SK-N-SH (cell line): ENCODE results near the gene STARD3. TPM values are rescaled to one million over a fixed set of nuclear protein-coding genes. Genes with fewer than 3 reads are reported as not detected.
A peak's percentile ranks its signal among the peaks of the same experiment; 100 is the strongest.

Experiments
- CTCF ChIA-PET: fragments of 300-600, 350-600 bp; formaldehyde crosslinking; extraction: SDS; loops from one replicate; lab custom pipeline; 2021; lab: Yijun Ruan, JAX
- POLR2A ChIA-PET: fragments of 350-600 bp; sonication (Branson Sonifier 250); formaldehyde crosslinking; extraction: SDS; loops from one replicate; lab custom pipeline; 2020; ENCODE audit warnings: antibody characterized with exemption, inconsistent platforms; lab: Yijun Ruan, JAX
- DNase-seq: peaks from one replicate; pipeline ENCODE4 v3.0.0; 2012
- H2AFZ ChIP-seq: fragments of 200-600 bp; sonication (generic); 2 replicates; pipeline ENCODE4 v1.8.1; 2016; ENCODE audit warnings: antibody characterized with exemption, mild to moderate bottlenecking, low read depth
- H3F3A ChIP-seq: fragments of 200-600 bp; sonication (generic); replicated peaks from 2 replicates; pipeline ENCODE3; 2016; ENCODE audit warnings: antibody characterized with exemption, mild to moderate bottlenecking; ENCODE audit not compliant: insufficient read depth
- H3K27ac ChIP-seq, 2 experiments: fragments of 200-500 bp in 1 of 2; fragments of 200-600 bp in 1 of 2; sonication (Bioruptor generic) in 1 of 2; sonication (generic), shearing (Covaris generic) in 1 of 2; 2 replicates each; pipeline versions ENCODE4 v1.5.1 to v1.6.1; 2014 to 2016; ENCODE audit warnings: low read depth in 2 of 2, inconsistent platforms in 1 of 2, low read length in 1 of 2, mild to moderate bottlenecking in 1 of 2, mixed read lengths in 1 of 2
- H3K27me3 ChIP-seq: fragments of 200-600 bp; sonication (generic), shearing (Covaris generic); 2 replicates; pipeline ENCODE4 v1.6.1; 2016; ENCODE audit warnings: mixed run types; ENCODE audit not compliant: insufficient read depth
- H3K36me3 ChIP-seq, 2 experiments: fragments of 200-500 bp in 1 of 2; fragments of 200-600 bp in 1 of 2; sonication (Bioruptor generic) in 1 of 2; sonication (generic) in 1 of 2; replicated peaks in 1 of 2; 2 replicates each; pipeline versions ENCODE3 to v1.5.1; 2014 to 2016; ENCODE audit warnings: low read length in 1 of 2, mild to moderate bottlenecking in 1 of 2; ENCODE audit not compliant: insufficient read depth in 2 of 2, control insufficient read depth in 1 of 2
- H3K4me1 ChIP-seq, 2 experiments: fragments of 200-500 bp in 1 of 2; fragments of 200-600 bp in 1 of 2; sonication (Bioruptor generic) in 1 of 2; sonication (generic), shearing (Covaris generic) in 1 of 2; 2 replicates each; pipeline versions ENCODE4 v1.5.1 to v1.6.1; 2014 to 2016; ENCODE audit warnings: low read depth in 1 of 2, low read length in 1 of 2, mixed run types in 1 of 2; ENCODE audit not compliant: insufficient read depth in 2 of 2, control insufficient read depth in 1 of 2
- H3K4me2 ChIP-seq: fragments of 200-600 bp; sonication (generic), shearing (Covaris generic); 2 replicates; pipeline ENCODE4 v1.6.1; 2017; ENCODE audit warnings: mixed run types
- H3K4me3 ChIP-seq, 2 experiments: fragments of 200-500 bp in 1 of 2; fragments of 200-600 bp in 1 of 2; sonication (Bioruptor generic) in 1 of 2; sonication (generic), shearing (Covaris generic) in 1 of 2; 2 replicates each; pipeline versions ENCODE4 v1.5.1 to v1.8.1; 2014 to 2016; ENCODE audit warnings: low read depth in 2 of 2, inconsistent platforms in 1 of 2, low read length in 1 of 2, mild to moderate bottlenecking in 1 of 2, mixed read lengths in 1 of 2, moderate library complexity in 1 of 2
- H3K79me2 ChIP-seq: fragments of 200-600 bp; sonication (generic); 2 replicates; pipeline ENCODE4 v1.8.1; 2017; ENCODE audit warnings: mild to moderate bottlenecking; ENCODE audit not compliant: insufficient read depth
- H3K9ac ChIP-seq: fragments of 200-600 bp; sonication (generic); 2 replicates; pipeline ENCODE4 v1.6.1; 2017; ENCODE audit warnings: mixed run types
- H3K9me2 ChIP-seq: fragments of 200-600 bp; sonication (generic); 2 replicates; pipeline ENCODE4 v1.6.1; 2017; ENCODE audit warnings: mixed run types
- H3K9me3 ChIP-seq: fragments of 200-600 bp; sonication (generic); 2 replicates; pipeline ENCODE4 v1.6.1; 2017; ENCODE audit warnings: mixed run types, mild to moderate bottlenecking, moderate library complexity
- H4K20me1 ChIP-seq: fragments of 200-600 bp; sonication (generic); 2 replicates; pipeline ENCODE4 v1.6.1; 2017; ENCODE audit warnings: mild to moderate bottlenecking, mixed run types; ENCODE audit not compliant: insufficient read depth
- CHD2 ChIP-seq: fragments of 150-350 bp; IDR thresholded peaks from 2 replicates; pipeline ENCODE4 v1.6.1; 2018; ENCODE audit warnings: low read length; ENCODE audit not compliant: partially characterized antibody
- ELF1 ChIP-seq: IDR thresholded peaks from 2 replicates; pipeline ENCODE4 v1.4.0; 2012
- EP300 ChIP-seq, 2 experiments: IDR thresholded peaks; 2 replicates each; pipeline versions ENCODE4 v1.4.0 to v1.6.1; 2012; ENCODE audit warnings: borderline replicate concordance in 1 of 2, low read depth in 1 of 2, low read length in 1 of 2
- FOSL2 ChIP-seq: IDR thresholded peaks from 2 replicates; pipeline ENCODE4 v1.4.0; 2012; ENCODE audit warnings: low read depth, mild to moderate bottlenecking, moderate library complexity, borderline replicate concordance
- MEF2A ChIP-seq: IDR thresholded peaks from 2 replicates; pipeline ENCODE4 v1.4.0; 2012; ENCODE audit warnings: low read depth, borderline replicate concordance
- NRF1 ChIP-seq: IDR thresholded peaks from 2 replicates; pipeline ENCODE4 v1.6.1; 2012; ENCODE audit warnings: low read depth, mild to moderate bottlenecking, low read length
- POLR2AphosphoS5 ChIP-seq: IDR thresholded peaks from 2 replicates; pipeline ENCODE4 v1.6.1; 2012; ENCODE audit warnings: low read depth, low read length
- RAD21 ChIP-seq: IDR thresholded peaks from 2 replicates; pipeline ENCODE4 v1.6.1; 2012; ENCODE audit warnings: mild to moderate bottlenecking, low read length
- RCOR1 ChIP-seq: fragments of 150-350 bp; IDR thresholded peaks from 2 replicates; pipeline ENCODE4 v1.6.1; 2017; ENCODE audit warnings: antibody characterized with exemption, low read length
- RXRA ChIP-seq: IDR thresholded peaks from 2 replicates; pipeline ENCODE4 v1.4.0; 2012; ENCODE audit warnings: low read depth, mild to moderate bottlenecking, borderline replicate concordance
- SMC3 ChIP-seq: IDR thresholded peaks from 2 replicates; pipeline ENCODE4 v1.6.1; 2012; ENCODE audit warnings: low read depth, low read length, improper control_type of control experiment
- WGBS: methylation state at CpG from one replicate; pipeline ENCODE4 v1.1.6; 2017; ENCODE audit warnings: low lambda C conversion rate; 5-methylcytosine and 5-hydroxymethylcytosine counted together
- polyA plus RNA-seq, 3 experiments: library from polyadenylated mRNA; depleted of rRNA; stranded (reverse); fragments of >200 nt; gene quantifications; 2 replicates each; pipeline ENCODE4 v1.2.3, GENCODE V29; 2012
- TF ChIP-seq, protein P1 (sequence below): IDR thresholded peaks from 2 replicates; pipeline ENCODE4 v1.4.0; 2012; ENCODE audit warnings: low read depth, borderline replicate concordance
- TF ChIP-seq, protein P2 (sequence below): IDR thresholded peaks from 2 replicates; pipeline ENCODE4; 2012
- TF ChIP-seq, protein P3 (sequence below): fragments of 150-350 bp; IDR thresholded peaks from 2 replicates; pipeline ENCODE4 v1.6.1; 2017; ENCODE audit warnings: antibody characterized with exemption, low read length, low read depth, borderline replicate concordance
- TF ChIP-seq, protein P4 (sequence below): fragments of 200-600 bp; sonication (generic); IDR thresholded peaks from 2 replicates; pipeline ENCODE4 v1.6.1; 2017; ENCODE audit warnings: antibody characterized with exemption, mild to moderate bottlenecking, moderate library complexity

STARD3 gene
- polyA plus RNA-seq, 1 of the 3 experiments (the other 2 are of a cell fraction), result 76.8 TPM

DNA sequence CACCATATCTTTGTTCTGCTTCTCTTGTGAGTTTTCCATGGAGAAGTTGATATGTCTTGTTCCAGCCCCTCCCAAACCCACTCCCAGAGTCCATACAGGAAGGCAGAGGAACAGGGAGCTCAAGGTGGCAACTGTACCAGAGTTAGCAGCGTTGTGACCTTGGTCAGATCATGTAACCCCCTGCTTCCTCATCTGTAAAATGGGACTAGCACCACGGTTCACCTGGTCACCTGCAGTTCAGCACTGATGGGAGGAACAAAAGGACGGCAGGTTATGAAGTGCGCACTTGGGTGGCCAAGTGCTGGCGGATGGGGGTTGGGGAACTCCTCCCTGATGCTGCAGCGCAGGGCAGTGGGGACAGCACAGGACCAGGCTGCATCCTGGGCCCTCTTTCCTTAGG lies 21.5 kb upstream of the STARD3 start:
- no peak overlapping the region for H2AFZ ChIP-seq
- H3K9me3 ChIP-seq, result no peaks in the 10 kb centered on the region
- H3K9me2 ChIP-seq, result no peaks in the 10 kb centered on the region
- H3K9ac ChIP-seq, result no peak overlapping the region
- H3K36me3 ChIP-seq, result no peaks in the 10 kb centered on the region
- peaks cover 2% of the 10 kb centered on the region for H3F3A ChIP-seq
- peaks cover 13% of the 10 kb centered on the region; the same call in 1 of the 2 replicates for H3K27me3 ChIP-seq
- no peaks in the 10 kb centered on the region for H3K79me2 ChIP-seq
- H3K4me1 ChIP-seq, result peaks cover 0 to 9% of the 10 kb centered on the region in 2 experiments; a peak in 1 of 4 replicates
- no peaks in the 10 kb centered on the region for H4K20me1 ChIP-seq
- no peak overlapping the region for H3K4me3 ChIP-seq
- TF ChIP-seq RAD21, result no peak
- TF ChIP-seq, protein P1, sequence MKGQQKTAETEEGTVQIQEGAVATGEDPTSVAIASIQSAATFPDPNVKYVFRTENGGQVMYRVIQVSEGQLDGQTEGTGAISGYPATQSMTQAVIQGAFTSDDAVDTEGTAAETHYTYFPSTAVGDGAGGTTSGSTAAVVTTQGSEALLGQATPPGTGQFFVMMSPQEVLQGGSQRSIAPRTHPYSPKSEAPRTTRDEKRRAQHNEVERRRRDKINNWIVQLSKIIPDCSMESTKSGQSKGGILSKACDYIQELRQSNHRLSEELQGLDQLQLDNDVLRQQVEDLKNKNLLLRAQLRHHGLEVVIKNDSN, result no peak
- CTCF ChIA-PET, result interaction anchor here (1.3 to 14.5 kb wide), 2 partner anchors 8 to 15 kb away, joined by 7 to 285 read pairs; partner anchors contain the start of gene NEUROD2
- no peak overlapping the region for H3K4me2 ChIP-seq
- no peak for DNase-seq
- no peak overlapping the region for H3K27ac ChIP-seq
- POLR2A ChIA-PET, result interaction anchor here (0.5 kb wide), 1 partner anchor 8 kb away, joined by 3 read pairs; no protein-coding TSS in a partner anchor
- WGBS, result 81% methylated on average over 4 of the region's 6 CpGs

DNA sequence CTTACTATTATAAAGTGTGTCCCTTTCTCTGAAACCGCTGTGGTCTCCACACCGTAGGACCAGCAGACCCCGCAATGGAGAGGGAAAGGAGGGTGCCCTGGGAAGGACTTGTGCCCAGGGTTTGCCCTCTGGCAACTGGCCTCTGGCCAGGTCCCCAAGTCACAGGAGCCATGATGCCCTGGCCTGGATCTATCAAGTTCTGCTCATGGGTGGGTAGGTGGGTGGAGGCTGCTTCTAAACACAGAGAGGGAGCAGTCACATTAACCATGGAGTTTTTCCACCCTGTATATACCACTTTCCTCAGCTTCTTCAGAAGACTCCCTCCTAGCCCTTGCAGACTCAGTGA lies 19.9 kb upstream of the STARD3 start:
- CTCF ChIA-PET, result interaction anchor here (1.0 to 14.5 kb wide), 8 partner anchors 17 to 138 kb away, joined by 3 to 332 read pairs (median 8); partner anchors contain the start of genes NEUROD2, PNMT, STARD3 and TCAP
- H3K4me2 ChIP-seq, result peak overlapping the region; percentile 63; the same call in 1 of the 2 replicates
- H3K9me2 ChIP-seq, result no peaks in the 10 kb centered on the region

More for the DNA sequence above, 19.9 kb upstream of the STARD3 start:
- no peaks in the 10 kb centered on the region for H3K79me2 ChIP-seq
- H4K20me1 ChIP-seq, result no peaks in the 10 kb centered on the region
- POLR2A ChIA-PET, result no interaction called here
- DNase-seq, result no peak
- H3K27me3 ChIP-seq, result no peaks in the 10 kb centered on the region; the same call in 1 of the 2 replicates
- WGBS, result 100% methylated on average over 3 of the region's 3 CpGs
- no peaks in the 10 kb centered on the region for H3K9me3 ChIP-seq
- TF ChIP-seq EP300 (IDR thresholded peaks at IDR 0.05; ENCODE audit: borderline replicate concordance in 1 of 2, low read depth in 1 of 2, low read length in 1 of 2) (no peak), POLR2AphosphoS5 (no peak), RAD21 (no peak), RXRA (no peak), RCOR1 (no peak), ELF1 (no peak), CHD2 (no peak), FOSL2 (no peak), MEF2A (no peak), NRF1 (no peak), SMC3 (no peak)
- TF ChIP-seq, protein P1, result no peak
- TF ChIP-seq, protein P2, sequence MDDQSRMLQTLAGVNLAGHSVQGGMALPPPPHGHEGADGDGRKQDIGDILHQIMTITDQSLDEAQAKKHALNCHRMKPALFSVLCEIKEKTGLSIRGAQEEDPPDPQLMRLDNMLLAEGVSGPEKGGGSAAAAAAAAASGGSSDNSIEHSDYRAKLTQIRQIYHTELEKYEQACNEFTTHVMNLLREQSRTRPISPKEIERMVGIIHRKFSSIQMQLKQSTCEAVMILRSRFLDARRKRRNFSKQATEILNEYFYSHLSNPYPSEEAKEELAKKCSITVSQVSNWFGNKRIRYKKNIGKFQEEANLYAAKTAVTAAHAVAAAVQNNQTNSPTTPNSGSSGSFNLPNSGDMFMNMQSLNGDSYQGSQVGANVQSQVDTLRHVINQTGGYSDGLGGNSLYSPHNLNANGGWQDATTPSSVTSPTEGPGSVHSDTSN, result no peak
- TF ChIP-seq, protein P3, sequence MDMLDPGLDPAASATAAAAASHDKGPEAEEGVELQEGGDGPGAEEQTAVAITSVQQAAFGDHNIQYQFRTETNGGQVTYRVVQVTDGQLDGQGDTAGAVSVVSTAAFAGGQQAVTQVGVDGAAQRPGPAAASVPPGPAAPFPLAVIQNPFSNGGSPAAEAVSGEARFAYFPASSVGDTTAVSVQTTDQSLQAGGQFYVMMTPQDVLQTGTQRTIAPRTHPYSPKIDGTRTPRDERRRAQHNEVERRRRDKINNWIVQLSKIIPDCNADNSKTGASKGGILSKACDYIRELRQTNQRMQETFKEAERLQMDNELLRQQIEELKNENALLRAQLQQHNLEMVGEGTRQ, result no peak
- TF ChIP-seq, protein P4, sequence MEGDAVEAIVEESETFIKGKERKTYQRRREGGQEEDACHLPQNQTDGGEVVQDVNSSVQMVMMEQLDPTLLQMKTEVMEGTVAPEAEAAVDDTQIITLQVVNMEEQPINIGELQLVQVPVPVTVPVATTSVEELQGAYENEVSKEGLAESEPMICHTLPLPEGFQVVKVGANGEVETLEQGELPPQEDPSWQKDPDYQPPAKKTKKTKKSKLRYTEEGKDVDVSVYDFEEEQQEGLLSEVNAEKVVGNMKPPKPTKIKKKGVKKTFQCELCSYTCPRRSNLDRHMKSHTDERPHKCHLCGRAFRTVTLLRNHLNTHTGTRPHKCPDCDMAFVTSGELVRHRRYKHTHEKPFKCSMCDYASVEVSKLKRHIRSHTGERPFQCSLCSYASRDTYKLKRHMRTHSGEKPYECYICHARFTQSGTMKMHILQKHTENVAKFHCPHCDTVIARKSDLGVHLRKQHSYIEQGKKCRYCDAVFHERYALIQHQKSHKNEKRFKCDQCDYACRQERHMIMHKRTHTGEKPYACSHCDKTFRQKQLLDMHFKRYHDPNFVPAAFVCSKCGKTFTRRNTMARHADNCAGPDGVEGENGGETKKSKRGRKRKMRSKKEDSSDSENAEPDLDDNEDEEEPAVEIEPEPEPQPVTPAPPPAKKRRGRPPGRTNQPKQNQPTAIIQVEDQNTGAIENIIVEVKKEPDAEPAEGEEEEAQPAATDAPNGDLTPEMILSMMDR, result no peak
- peaks cover 0 to 12% of the 10 kb centered on the region in 2 experiments; a peak in 1 of 4 replicates for H3K4me1 ChIP-seq
- no peak overlapping the region for H3K4me3 ChIP-seq
- H3F3A ChIP-seq, result peaks cover 4% of the 10 kb centered on the region
- H3K36me3 ChIP-seq, result no peaks in the 10 kb centered on the region
- no peak overlapping the region for H2AFZ ChIP-seq
- no peak overlapping the region for H3K9ac ChIP-seq
- no peak overlapping the region for H3K27ac ChIP-seq
